Adrenal gland (tissue), 12 donors: ENCODE results near the gene TRRAP. TPM values are rescaled to one million over a fixed set of nuclear protein-coding genes. Genes with fewer than 3 reads are reported as not detected.

Experiments used
- DNase-seq, 7 donors: peaks; one replicate each; pipeline ENCODE4 v3.0.0-alpha.2; 2019 to 2020
- H3K27ac ChIP-seq, 5 donors: fragments of 200-600 bp; sonication (generic) in 4 of 5; 1 replicate in 3 of 5; 2 replicates in 2 of 5; pipeline versions ENCODE4 v1.5.1 to v1.8.0; 2016 to 2020; ENCODE audit warnings: mild to moderate bottlenecking in 1 of 5
- H3K27me3 ChIP-seq: fragments of 200-600 bp; 2 replicates; pipeline ENCODE4 v1.8.0; 2021
- H3K36me3 ChIP-seq, 2 donors: fragments of 200-600 bp; replicated peaks in 1 of 2; 1 replicate in 1 of 2; 2 replicates in 1 of 2; pipeline versions ENCODE4 v1.5.1 to v1.8.0; 2018 to 2022
- H3K4me1 ChIP-seq, 2 donors: fragments of 200-600 bp; replicated peaks in 1 of 2; 1 replicate in 1 of 2; 2 replicates in 1 of 2; pipeline versions ENCODE4 v1.5.1 to v1.8.0; 2018 to 2021
- H3K4me3 ChIP-seq, 4 donors: fragments of 200-600 bp; sonication (generic) in 3 of 4; one replicate each; pipeline ENCODE4 v1.5.1; 2016 to 2018
- H3K9me3 ChIP-seq, 3 donors: fragments of 200-600 bp; sonication (generic) in 1 of 3; replicated peaks in 1 of 3; 1 replicate in 2 of 3; 2 replicates in 1 of 3; pipeline versions ENCODE4 v1.5.1 to v1.8.0; 2016 to 2021
- POLR2A ChIP-seq, 2 donors: fragments of 450-650 bp; IDR thresholded peaks; one replicate each; pipeline ENCODE4 v1.6.1; 2017; ENCODE audit warnings: antibody characterized with exemption in 2 of 2, mild to moderate bottlenecking in 2 of 2, moderate library complexity in 1 of 2
- WGBS, 4 donors: extraction: QIAGEN DNeasy Blood & Tissue Kit in 2 of 4; methylation state at CpG; one replicate each; pipeline versions ENCODE4 v1.1.5 to v1.1.7; 2013 to 2017; 5-methylcytosine and 5-hydroxymethylcytosine counted together
- intact Hi-C, 2 donors: fragments of 100-400 bp; cut with DNase I; formaldehyde crosslinking; loops; one replicate each; pipeline versions ENCODE4 v1.14.1 to v1.15.0; 2022 to 2023
- polyA plus RNA-seq, 3 donors: library from polyadenylated mRNA; stranded (reverse); fragments of 200-250 nt in 2 of 3; fragments of 350-450 nt in 1 of 3; fragmentation: Illumina TruSeq in 1 of 3; extraction: RNeasy Lipid Tissue Mini Kit (QIAGEN cat#74804) in 1 of 3; gene quantifications; one replicate each; pipeline ENCODE4 v1.2.3, GENCODE V29; 2013 to 2014
- total RNA-seq, 9 donors: library from RNA; depleted of rRNA in 4 of 9; stranded (reverse); fragments of >200 nt in 4 of 9; fragments of 120-200 nt in 1 of 9; fragmentation: NEBNext Ultra II Directional in 1 of 9; extraction: Animal tissue kit (Norgen Biotek cat#: 25700) in 1 of 9; gene quantifications; one replicate each; pipeline versions ENCODE4 v1.1.0 to v1.2.4, GENCODE V29; 2013 to 2023
- TF ChIP-seq, protein P1 (sequence below), 6 experiments: fragments of 450-650 bp in 4 of 6; fragments of 200-600 bp in 2 of 6; sonication (generic) in 1 of 6; IDR thresholded peaks; 1 replicate in 5 of 6; 2 replicates in 1 of 6; pipeline versions ENCODE4 v1.5.1 to v1.8.0; 2016 to 2021; ENCODE audit warnings: antibody characterized with exemption in 6 of 6, mild to moderate bottlenecking in 2 of 6, moderate library complexity in 1 of 6
- donor health status: healthy with polysubstance abuse.
- donor health status: Bipolar disorder and iron deficiency.
- donor health status: DM: yes; HTN: yes; CAD: no.
- donor health status: DM: no; HTN: no; CAD: no.
- donor health status: DM: no; HTN: no; CAD: no.
- donor health status: DM: yes; HTN: yes; CAD: no.

The TRRAP gene
- total and polyA plus RNA-seq, 12 donors = 11.8 to 43.0 (median 30.9) TPM

DNA sequence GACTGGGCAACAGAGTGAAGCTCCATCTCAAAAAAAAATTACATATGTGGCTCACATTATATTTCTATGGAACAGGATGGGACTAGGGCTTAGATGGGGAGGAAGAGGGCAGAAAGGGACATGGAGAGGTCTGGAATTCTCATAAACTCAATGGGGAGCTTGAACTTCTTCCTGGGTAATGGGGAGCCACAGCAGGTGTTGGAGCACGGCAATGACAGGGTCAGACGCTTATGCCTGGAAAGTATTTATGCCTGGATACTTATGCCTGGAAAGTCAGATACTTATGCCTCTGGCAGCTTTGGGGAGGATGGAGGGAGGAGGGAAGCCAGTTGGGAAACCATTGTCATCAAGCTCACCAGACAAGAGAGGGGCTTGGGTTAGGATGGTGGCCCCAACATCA lies 45.3 kb upstream of the TRRAP start:
- Histone ChIP-seq H3K27ac (no peak overlapping the region), H3K4me3 (no peak overlapping the region), H3K27me3 (no peaks in the 10 kb centered on the region), H3K36me3 (no peaks in the 10 kb centered on the region), H3K9me3 (no peaks in the 10 kb centered on the region), H3K4me1 (no peaks in the 10 kb centered on the region)
- WGBS, 4 donors = 87 to 92% (median 90%) methylated on average over 2 of the region's 2 CpGs
- no peak for TF ChIP-seq POLR2A (IDR thresholded peaks at IDR 0.05)
- TF ChIP-seq, protein P1, sequence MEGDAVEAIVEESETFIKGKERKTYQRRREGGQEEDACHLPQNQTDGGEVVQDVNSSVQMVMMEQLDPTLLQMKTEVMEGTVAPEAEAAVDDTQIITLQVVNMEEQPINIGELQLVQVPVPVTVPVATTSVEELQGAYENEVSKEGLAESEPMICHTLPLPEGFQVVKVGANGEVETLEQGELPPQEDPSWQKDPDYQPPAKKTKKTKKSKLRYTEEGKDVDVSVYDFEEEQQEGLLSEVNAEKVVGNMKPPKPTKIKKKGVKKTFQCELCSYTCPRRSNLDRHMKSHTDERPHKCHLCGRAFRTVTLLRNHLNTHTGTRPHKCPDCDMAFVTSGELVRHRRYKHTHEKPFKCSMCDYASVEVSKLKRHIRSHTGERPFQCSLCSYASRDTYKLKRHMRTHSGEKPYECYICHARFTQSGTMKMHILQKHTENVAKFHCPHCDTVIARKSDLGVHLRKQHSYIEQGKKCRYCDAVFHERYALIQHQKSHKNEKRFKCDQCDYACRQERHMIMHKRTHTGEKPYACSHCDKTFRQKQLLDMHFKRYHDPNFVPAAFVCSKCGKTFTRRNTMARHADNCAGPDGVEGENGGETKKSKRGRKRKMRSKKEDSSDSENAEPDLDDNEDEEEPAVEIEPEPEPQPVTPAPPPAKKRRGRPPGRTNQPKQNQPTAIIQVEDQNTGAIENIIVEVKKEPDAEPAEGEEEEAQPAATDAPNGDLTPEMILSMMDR (IDR thresholded peaks at IDR 0.05) = no peak
- intact Hi-C loops = no loop called here
- no peak for DNase-seq

DNA sequence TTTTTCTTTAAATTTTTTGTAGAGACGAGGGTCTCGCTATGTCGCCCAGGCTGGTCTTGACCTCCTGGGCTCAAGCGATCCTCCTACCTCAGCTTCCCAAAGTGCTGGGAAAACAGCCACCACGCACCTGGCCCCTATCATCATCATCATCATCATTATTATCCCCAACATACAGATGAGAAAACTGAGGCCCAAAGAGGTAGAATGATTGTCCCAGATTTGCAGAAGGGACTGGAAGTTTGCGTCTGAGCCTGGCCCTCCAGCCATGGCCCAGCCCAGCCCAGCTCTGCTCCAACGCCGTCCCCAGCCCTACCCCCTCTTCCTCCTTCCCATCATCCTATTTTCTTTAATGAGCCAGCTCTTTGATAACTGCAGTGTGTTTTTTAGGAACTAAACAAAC lies 43.4 kb upstream of the TRRAP start:
- Histone ChIP-seq H3K4me3 (no peak overlapping the region), H3K27me3 (no peaks in the 10 kb centered on the region), H3K36me3 (no peaks in the 10 kb centered on the region), H3K9me3 (no peaks in the 10 kb centered on the region), H3K27ac (no peak overlapping the region), H3K4me1 (no peaks in the 10 kb centered on the region)
- no peak for DNase-seq
- 71 to 82% (median 73%) methylated on average over 8 of the region's 8 CpGs for WGBS, 4 donors
- TF ChIP-seq POLR2A (IDR thresholded peaks at IDR 0.05) = no peak
- TF ChIP-seq, protein P1 (IDR thresholded peaks at IDR 0.05) = no peak
- intact Hi-C loops = loop anchor here (5.0 kb wide), 2 partner anchors 78 to 398 kb away; no protein-coding TSS in a partner anchor

DNA sequence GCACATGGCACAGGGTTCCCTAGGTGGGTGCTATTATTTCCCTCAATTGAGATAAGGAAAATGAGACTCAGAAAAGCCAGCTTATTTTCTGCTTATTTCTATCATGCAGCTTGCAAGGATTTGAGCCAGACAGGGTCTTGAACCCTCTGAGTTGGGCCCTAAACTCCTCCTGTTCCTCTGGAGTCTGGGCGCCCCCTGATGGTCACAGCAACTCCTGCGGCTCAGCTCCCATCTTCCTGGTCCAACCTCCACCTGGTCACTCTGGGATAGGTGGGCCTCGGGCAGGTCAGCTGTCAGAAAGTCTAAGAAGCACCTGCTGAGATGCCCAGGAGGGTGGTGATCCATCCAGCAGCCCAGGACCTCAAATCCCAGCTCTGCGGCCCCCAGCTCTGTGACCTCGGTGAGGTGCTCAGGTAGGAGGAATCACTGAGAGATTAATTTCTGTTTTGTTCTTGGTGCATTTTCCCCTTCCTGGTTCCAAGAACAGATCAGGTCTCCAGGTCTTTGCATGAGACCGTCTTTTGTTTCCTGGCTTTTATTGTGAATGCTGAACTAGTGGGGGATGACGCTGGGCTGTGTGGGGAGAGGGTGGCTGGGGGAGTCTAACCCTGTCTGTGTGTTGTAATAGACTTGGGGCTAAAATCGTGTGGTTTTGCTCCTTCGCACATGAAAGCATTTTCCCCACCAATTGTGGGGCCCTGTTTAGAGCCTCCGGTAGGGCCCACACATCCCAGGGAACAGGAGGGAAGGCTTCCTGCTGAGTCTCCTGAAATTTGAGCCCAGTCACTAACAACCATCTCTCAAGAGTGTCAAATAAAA lies 41.3 kb upstream of the TRRAP start:
- intact Hi-C loops = loop anchor here (5.0 kb wide), 2 partner anchors 80 to 400 kb away; no protein-coding TSS in a partner anchor
- TF ChIP-seq, protein P1 (IDR thresholded peaks at IDR 0.05) = peak; percentile 37 to 62 (median 56)
- no peak for TF ChIP-seq POLR2A (IDR thresholded peaks at IDR 0.05)
- 40 to 56% (median 45%) methylated on average over 8 to 10 of the region's 10 CpGs for WGBS, 4 donors
- no peak overlapping the region for H3K27ac ChIP-seq
- no peaks in the 10 kb centered on the region for H3K9me3 ChIP-seq
- no peak overlapping the region for H3K4me3 ChIP-seq
- peaks cover 3 to 8% of the 10 kb centered on the region in 2 donors for H3K4me1 ChIP-seq
- no peaks in the 10 kb centered on the region for H3K27me3 ChIP-seq
- no peaks in the 10 kb centered on the region for H3K36me3 ChIP-seq
- DNase-seq = peak in 6 of 7 donors; percentile 37 to 64 (median 49)

DNA sequence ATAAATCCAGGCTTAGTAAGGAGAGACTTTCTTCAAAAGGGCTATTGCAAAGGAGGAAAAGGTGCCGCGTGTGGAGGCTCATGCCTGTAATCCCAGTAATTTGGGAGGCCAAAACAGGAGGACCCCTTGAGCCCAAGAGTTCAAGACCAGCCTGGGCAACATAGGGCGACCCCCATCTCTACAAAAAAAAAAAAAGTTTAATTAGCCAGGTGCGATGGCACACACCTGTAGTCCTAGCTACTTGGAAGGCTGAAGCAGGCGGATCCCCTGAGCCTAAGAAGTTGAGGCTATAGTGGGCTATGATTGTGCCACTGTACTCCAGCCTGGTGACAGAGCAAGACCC lies 40.7 kb upstream of the TRRAP start:
- Histone ChIP-seq H3K4me3 (no peak overlapping the region), H3K27ac (no peak overlapping the region), H3K27me3 (no peaks in the 10 kb centered on the region), H3K36me3 (no peaks in the 10 kb centered on the region), H3K9me3 (no peaks in the 10 kb centered on the region), H3K4me1 (peaks cover 3 to 8% of the 10 kb centered on the region in 2 donors)
- TF ChIP-seq, protein P1 (IDR thresholded peaks at IDR 0.05) = no peak
- TF ChIP-seq POLR2A (IDR thresholded peaks at IDR 0.05) = no peak
- DNase-seq = no peak
- intact Hi-C loops = loop anchor here (5.0 kb wide), 2 partner anchors 80 to 400 kb away; no protein-coding TSS in a partner anchor
- WGBS, 4 donors = 72 to 88% (median 81%) methylated on average over 5 of the region's 5 CpGs
